Measurements from ENCODE around the gene CFD.

DNA sequence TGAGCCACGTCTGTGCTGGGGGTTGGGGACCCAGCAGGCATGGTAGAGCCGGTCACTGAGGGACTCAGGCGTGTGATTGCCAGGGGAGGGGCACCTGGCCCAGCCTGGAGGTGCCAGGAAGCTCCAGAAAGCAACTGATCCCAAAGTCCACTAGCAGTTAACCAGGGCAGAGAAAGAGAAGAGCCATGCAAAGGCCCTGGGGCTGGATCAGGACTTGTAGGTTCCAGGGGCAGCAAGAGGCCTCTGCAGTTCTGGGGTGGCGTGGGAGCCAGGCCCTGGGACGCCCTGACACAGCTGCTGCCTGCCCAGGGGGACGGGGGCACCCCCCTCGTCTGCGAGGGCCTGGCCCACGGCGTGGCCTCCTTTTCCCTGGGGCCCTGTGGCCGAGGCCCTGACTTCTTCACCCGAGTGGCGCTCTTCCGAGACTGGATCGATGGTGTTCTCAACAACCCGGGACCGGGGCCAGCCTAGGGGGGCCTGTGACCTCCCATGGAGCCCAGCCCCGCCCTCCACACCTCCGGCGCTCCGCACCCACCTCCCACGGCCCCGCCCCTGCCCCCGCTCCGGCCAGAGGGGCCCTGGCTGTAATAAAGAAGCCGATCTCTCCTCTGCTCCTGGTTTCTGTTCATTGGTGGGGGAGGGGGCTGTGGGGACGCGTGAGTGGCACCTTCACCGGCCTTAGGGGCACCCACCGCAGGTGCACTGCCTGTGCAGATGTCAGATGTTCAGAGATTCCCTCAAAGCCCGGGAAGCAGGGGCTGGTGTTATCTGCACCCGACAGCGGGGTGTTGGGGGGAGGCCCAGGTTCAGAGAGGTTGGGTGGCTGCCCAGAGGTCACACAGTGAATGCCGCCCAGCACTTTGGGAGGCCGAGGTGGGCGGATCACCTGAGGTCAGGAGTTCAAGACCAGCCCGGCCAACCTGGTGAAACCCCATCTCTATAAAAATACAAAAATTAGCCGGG is 27.8 kb upstream of the CFD start:
- TF ChIP-seq RFX5 (IDR thresholded peaks at IDR 0.05; ENCODE audit: low read length) (no peak), EP300 (IDR thresholded peaks at IDR 0.05; ENCODE audit: borderline replicate concordance in 1 of 2, low read depth in 1 of 2, low read length in 1 of 2) (no peak), TAF1 (IDR thresholded peaks at IDR 0.05; ENCODE audit: borderline replicate concordance, low read depth, low read length) (no peak), RAD21 (IDR thresholded peaks at IDR 0.05; ENCODE audit: low read length) (no peak)
- TF ChIP-seq, protein P1, sequence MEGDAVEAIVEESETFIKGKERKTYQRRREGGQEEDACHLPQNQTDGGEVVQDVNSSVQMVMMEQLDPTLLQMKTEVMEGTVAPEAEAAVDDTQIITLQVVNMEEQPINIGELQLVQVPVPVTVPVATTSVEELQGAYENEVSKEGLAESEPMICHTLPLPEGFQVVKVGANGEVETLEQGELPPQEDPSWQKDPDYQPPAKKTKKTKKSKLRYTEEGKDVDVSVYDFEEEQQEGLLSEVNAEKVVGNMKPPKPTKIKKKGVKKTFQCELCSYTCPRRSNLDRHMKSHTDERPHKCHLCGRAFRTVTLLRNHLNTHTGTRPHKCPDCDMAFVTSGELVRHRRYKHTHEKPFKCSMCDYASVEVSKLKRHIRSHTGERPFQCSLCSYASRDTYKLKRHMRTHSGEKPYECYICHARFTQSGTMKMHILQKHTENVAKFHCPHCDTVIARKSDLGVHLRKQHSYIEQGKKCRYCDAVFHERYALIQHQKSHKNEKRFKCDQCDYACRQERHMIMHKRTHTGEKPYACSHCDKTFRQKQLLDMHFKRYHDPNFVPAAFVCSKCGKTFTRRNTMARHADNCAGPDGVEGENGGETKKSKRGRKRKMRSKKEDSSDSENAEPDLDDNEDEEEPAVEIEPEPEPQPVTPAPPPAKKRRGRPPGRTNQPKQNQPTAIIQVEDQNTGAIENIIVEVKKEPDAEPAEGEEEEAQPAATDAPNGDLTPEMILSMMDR (IDR thresholded peaks at IDR 0.05): no peak
- TF ChIP-seq, protein P2, sequence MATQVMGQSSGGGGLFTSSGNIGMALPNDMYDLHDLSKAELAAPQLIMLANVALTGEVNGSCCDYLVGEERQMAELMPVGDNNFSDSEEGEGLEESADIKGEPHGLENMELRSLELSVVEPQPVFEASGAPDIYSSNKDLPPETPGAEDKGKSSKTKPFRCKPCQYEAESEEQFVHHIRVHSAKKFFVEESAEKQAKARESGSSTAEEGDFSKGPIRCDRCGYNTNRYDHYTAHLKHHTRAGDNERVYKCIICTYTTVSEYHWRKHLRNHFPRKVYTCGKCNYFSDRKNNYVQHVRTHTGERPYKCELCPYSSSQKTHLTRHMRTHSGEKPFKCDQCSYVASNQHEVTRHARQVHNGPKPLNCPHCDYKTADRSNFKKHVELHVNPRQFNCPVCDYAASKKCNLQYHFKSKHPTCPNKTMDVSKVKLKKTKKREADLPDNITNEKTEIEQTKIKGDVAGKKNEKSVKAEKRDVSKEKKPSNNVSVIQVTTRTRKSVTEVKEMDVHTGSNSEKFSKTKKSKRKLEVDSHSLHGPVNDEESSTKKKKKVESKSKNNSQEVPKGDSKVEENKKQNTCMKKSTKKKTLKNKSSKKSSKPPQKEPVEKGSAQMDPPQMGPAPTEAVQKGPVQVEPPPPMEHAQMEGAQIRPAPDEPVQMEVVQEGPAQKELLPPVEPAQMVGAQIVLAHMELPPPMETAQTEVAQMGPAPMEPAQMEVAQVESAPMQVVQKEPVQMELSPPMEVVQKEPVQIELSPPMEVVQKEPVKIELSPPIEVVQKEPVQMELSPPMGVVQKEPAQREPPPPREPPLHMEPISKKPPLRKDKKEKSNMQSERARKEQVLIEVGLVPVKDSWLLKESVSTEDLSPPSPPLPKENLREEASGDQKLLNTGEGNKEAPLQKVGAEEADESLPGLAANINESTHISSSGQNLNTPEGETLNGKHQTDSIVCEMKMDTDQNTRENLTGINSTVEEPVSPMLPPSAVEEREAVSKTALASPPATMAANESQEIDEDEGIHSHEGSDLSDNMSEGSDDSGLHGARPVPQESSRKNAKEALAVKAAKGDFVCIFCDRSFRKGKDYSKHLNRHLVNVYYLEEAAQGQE (IDR thresholded peaks at IDR 0.05; ENCODE audit: low read depth, low read length): no peak

All from SK-N-SH (cell line).